DMS 273 (cell line): ENCODE measurements around the gene NAV2.

Experiments
- DNase-seq: peaks from one replicate; lab custom pipeline; 2025; ENCODE audit not compliant: unreplicated experiment; lab: John Stamatoyannopoulos, UW

NAV2 gene

GRCh38 chr11:19774817-19775580, 62.4 kb downstream of the NAV2 start:
- DNase-seq: no peak

- no peak for DNase-seq
Observed at GRCh38 chr11:19775622-19776021, 63.0 kb downstream of the NAV2 start.

GRCh38 chr11:19777039-19777376, 64.4 kb downstream of the NAV2 start:
- DNase-seq: peak; percentile 44

GRCh38 chr11:19777377-19778102, 64.9 kb downstream of the NAV2 start:
- DNase-seq: no peak

GRCh38 chr11:19779740-19780139, 67.1 kb downstream of the NAV2 start:
- no peak for DNase-seq

- DNase-seq: no peak
Observed at GRCh38 chr11:19781351-19781750, 68.7 kb downstream of the NAV2 start.

- no peak for DNase-seq
Observed at GRCh38 chr11:19785265-19785664, 72.6 kb downstream of the NAV2 start.

- DNase-seq: no peak
Observed at GRCh38 chr11:19786644-19787043, 74.0 kb downstream of the NAV2 start.

GRCh38 chr11:19788435-19788834, 75.8 kb downstream of the NAV2 start:
- DNase-seq: no peak

- DNase-seq: no peak
Observed at GRCh38 chr11:19789245-19789644, 76.6 kb downstream of the NAV2 start.

GRCh38 chr11:19789835-19790710, 77.4 kb downstream of the NAV2 start:
- no peak for DNase-seq

GRCh38 chr11:19790831-19791552, 78.4 kb downstream of the NAV2 start:
- no peak for DNase-seq

- no peak for DNase-seq
Observed at GRCh38 chr11:19792510-19792909, 79.9 kb downstream of the NAV2 start.

- no peak for DNase-seq
Observed at GRCh38 chr11:19793326-19793725, 80.7 kb downstream of the NAV2 start.

GRCh38 chr11:19794161-19794560, 81.5 kb downstream of the NAV2 start:
- no peak for DNase-seq

- DNase-seq: no peak
Observed at GRCh38 chr11:19795082-19795481, 82.4 kb downstream of the NAV2 start.

GRCh38 chr11:19800162-19800561, 87.5 kb downstream of the NAV2 start:
- DNase-seq: peak; percentile 27

- DNase-seq: peak; percentile 2
Observed at GRCh38 chr11:19800714-19801519, 88.3 kb downstream of the NAV2 start.

- no peak for DNase-seq
Observed at GRCh38 chr11:19802773-19803293, 90.2 kb downstream of the NAV2 start.

GRCh38 chr11:19803506-19803998, 90.9 kb downstream of the NAV2 start:
- no peak for DNase-seq
